Measurements from ENCODE around the gene AKAP12.

Gene AKAP12

GRCh38 chr6:151275121-151275520 lies 35.4 kb downstream of the AKAP12 start:
- TF ChIP-seq USF1 (IDR thresholded peaks at IDR 0.05) (no peak), CREB1 (IDR thresholded peaks at IDR 0.05; ENCODE audit: low read depth) (no peak), ZBTB7A (IDR thresholded peaks at IDR 0.05; ENCODE audit: low read depth) (no peak), TCF12 (IDR thresholded peaks at IDR 0.05; ENCODE audit: low read depth) (no peak), EGR1 (IDR thresholded peaks at IDR 0.05) (no peak), YY1 (IDR thresholded peaks at IDR 0.05; ENCODE audit: low read depth) (no peak)

GRCh38 chr6:151275566-151275965 lies 35.8 kb downstream of the AKAP12 start:
- TF ChIP-seq CEBPB (IDR thresholded peaks at IDR 0.05) (no peak), REST (IDR thresholded peaks at IDR 0.05; ENCODE audit: low read depth) (no peak), RAD21 (IDR thresholded peaks at IDR 0.05; ENCODE audit: low read depth) (no peak), YY1 (IDR thresholded peaks at IDR 0.05; ENCODE audit: low read depth) (no peak), TCF12 (IDR thresholded peaks at IDR 0.05; ENCODE audit: low read depth) (no peak), NFIC (IDR thresholded peaks at IDR 0.05) (no peak), ZBTB7A (IDR thresholded peaks at IDR 0.05; ENCODE audit: low read depth) (no peak), MAX (IDR thresholded peaks at IDR 0.05) (no peak), FOXM1 (IDR thresholded peaks at IDR 0.05; ENCODE audit: borderline replicate concordance, low read depth) (no peak), TAF1 (IDR thresholded peaks at IDR 0.05; ENCODE audit: low read depth) (no peak), EP300 (IDR thresholded peaks at IDR 0.05; ENCODE audit: borderline replicate concordance) (no peak), USF1 (IDR thresholded peaks at IDR 0.05) (no peak)

- TF ChIP-seq EGR1 (IDR thresholded peaks at IDR 0.05) (no peak), CREB1 (IDR thresholded peaks at IDR 0.05; ENCODE audit: low read depth) (no peak), TCF12 (IDR thresholded peaks at IDR 0.05; ENCODE audit: low read depth) (no peak), TEAD4 (IDR thresholded peaks at IDR 0.05) (no peak), FOXM1 (IDR thresholded peaks at IDR 0.05; ENCODE audit: borderline replicate concordance, low read depth) (no peak), ZBTB7A (IDR thresholded peaks at IDR 0.05; ENCODE audit: low read depth) (no peak), USF1 (IDR thresholded peaks at IDR 0.05) (no peak), YY1 (IDR thresholded peaks at IDR 0.05; ENCODE audit: low read depth) (no peak)
Measured at GRCh38 chr6:151276112-151276740, 36.5 kb downstream of the AKAP12 start.

GRCh38 chr6:151279891-151280290 lies 40.1 kb downstream of the AKAP12 start:
- TF ChIP-seq TCF12 (IDR thresholded peaks at IDR 0.05; ENCODE audit: low read depth) = no peak
- TF ChIP-seq ZBTB7A (IDR thresholded peaks at IDR 0.05; ENCODE audit: low read depth) = no peak
- TF ChIP-seq TAF1 (IDR thresholded peaks at IDR 0.05; ENCODE audit: low read depth) = no peak
- TF ChIP-seq FOXM1 (IDR thresholded peaks at IDR 0.05; ENCODE audit: borderline replicate concordance, low read depth) = no peak
- no peak for TF ChIP-seq EP300 (IDR thresholded peaks at IDR 0.05; ENCODE audit: borderline replicate concordance)
- TF ChIP-seq USF1 (IDR thresholded peaks at IDR 0.05) = no peak
- no peak for TF ChIP-seq EGR1 (IDR thresholded peaks at IDR 0.05)
- no peak for TF ChIP-seq REST (IDR thresholded peaks at IDR 0.05; ENCODE audit: low read depth)
- no peak for TF ChIP-seq TEAD4 (IDR thresholded peaks at IDR 0.05)
- TF ChIP-seq CREB1 (IDR thresholded peaks at IDR 0.05; ENCODE audit: low read depth) = no peak
- no peak for TF ChIP-seq YY1 (IDR thresholded peaks at IDR 0.05; ENCODE audit: low read depth)
- no peak for TF ChIP-seq NFIC (IDR thresholded peaks at IDR 0.05)
- no peak for TF ChIP-seq RAD21 (IDR thresholded peaks at IDR 0.05; ENCODE audit: low read depth)
- TF ChIP-seq CEBPB (IDR thresholded peaks at IDR 0.05) = no peak
- TF ChIP-seq MAX (IDR thresholded peaks at IDR 0.05) = no peak

GRCh38 chr6:151280859-151281258 lies 41.1 kb downstream of the AKAP12 start:
- TF ChIP-seq RAD21 (IDR thresholded peaks at IDR 0.05; ENCODE audit: low read depth) = no peak
- TF ChIP-seq CREB1 (IDR thresholded peaks at IDR 0.05; ENCODE audit: low read depth) = no peak
- TF ChIP-seq TAF1 (IDR thresholded peaks at IDR 0.05; ENCODE audit: low read depth) = no peak
- TF ChIP-seq YY1 (IDR thresholded peaks at IDR 0.05; ENCODE audit: low read depth) = no peak
- TF ChIP-seq ZBTB7A (IDR thresholded peaks at IDR 0.05; ENCODE audit: low read depth) = no peak
- TF ChIP-seq TCF12 (IDR thresholded peaks at IDR 0.05; ENCODE audit: low read depth) = no peak
- no peak for TF ChIP-seq TEAD4 (IDR thresholded peaks at IDR 0.05)
